Nephron progenitor cell (in vitro differentiated cells): ENCODE data around the gene RSU1.

Source experiments
- DNase-seq: peaks from one replicate; pipeline ENCODE4 v3.0.0; 2021
- H3K27ac Mint-ChIP-seq: 2 replicates; pipeline ENCODE4 v1.8.0; 2021; ENCODE audit warnings: mild to moderate bottlenecking, moderate library complexity, mixed read lengths
- H3K27me3 Mint-ChIP-seq: 2 replicates; pipeline ENCODE4 v1.8.0; 2021; ENCODE audit warnings: mild to moderate bottlenecking, low read depth, mixed read lengths; ENCODE audit not compliant: poor library complexity
- H3K36me3 Mint-ChIP-seq: 2 replicates; pipeline ENCODE4 v1.8.0; 2021; ENCODE audit warnings: low read depth, mixed read lengths
- H3K4me1 Mint-ChIP-seq: 2 replicates; pipeline ENCODE4 v1.8.0; 2021; ENCODE audit warnings: mixed read lengths
- H3K4me3 Mint-ChIP-seq: 2 replicates; pipeline ENCODE4 v1.8.0; 2021; ENCODE audit warnings: mild to moderate bottlenecking, moderate library complexity, mixed read lengths
- H3K9me3 Mint-ChIP-seq: 2 replicates; pipeline ENCODE4 v1.8.0; 2021; ENCODE audit warnings: mild to moderate bottlenecking, moderate library complexity, mixed read lengths
- CTCF ChIP-seq: fragments of 200-600 bp; sonication (generic); IDR thresholded peaks from 2 replicates; pipeline ENCODE4 v1.5.0; 2021; ENCODE audit warnings: antibody characterized with exemption

Gene RSU1

GRCh38 chr10:16748749-16749148 is 68.5 kb downstream of the RSU1 start:
- Mint-ChIP-seq H3K27ac (no peak overlapping the region), H3K4me1 (no peaks in the 10 kb centered on the region), H3K27me3 (no peaks in the 10 kb centered on the region), H3K4me3 (no peak overlapping the region), H3K36me3 (peaks cover 30% of the 10 kb centered on the region), H3K9me3 (no peaks in the 10 kb centered on the region)
- no peak for DNase-seq
- TF ChIP-seq CTCF = no peak

- Mint-ChIP-seq H3K27me3 (no peaks in the 10 kb centered on the region), H3K9me3 (no peaks in the 10 kb centered on the region), H3K4me1 (no peaks in the 10 kb centered on the region), H3K36me3 (peaks cover 20% of the 10 kb centered on the region), H3K27ac (peak overlapping the region; percentile 8), H3K4me3 (no peak overlapping the region)
- no peak for DNase-seq
- TF ChIP-seq CTCF = no peak
Observed at GRCh38 chr10:16746856-16747255, 70.4 kb downstream of the RSU1 start.

- Mint-ChIP-seq H3K9me3 (no peaks in the 10 kb centered on the region), H3K4me1 (no peaks in the 10 kb centered on the region), H3K27me3 (no peaks in the 10 kb centered on the region), H3K36me3 (peaks cover 18% of the 10 kb centered on the region), H3K4me3 (no peak overlapping the region), H3K27ac (no peak overlapping the region)
- TF ChIP-seq CTCF = no peak
- DNase-seq = no peak
Observed at GRCh38 chr10:16745061-16745460, 72.2 kb downstream of the RSU1 start.

- no peak for DNase-seq
- peaks cover 40% of the 10 kb centered on the region for H3K36me3 Mint-ChIP-seq
- no peak for TF ChIP-seq CTCF
- no peak overlapping the region for H3K27ac Mint-ChIP-seq
- H3K4me1 Mint-ChIP-seq = no peaks in the 10 kb centered on the region
- H3K4me3 Mint-ChIP-seq = no peak overlapping the region
- peaks cover 24% of the 10 kb centered on the region for H3K9me3 Mint-ChIP-seq
- H3K27me3 Mint-ChIP-seq = no peaks in the 10 kb centered on the region
Observed at GRCh38 chr10:16742165-16742960, 74.9 kb downstream of the RSU1 start.

- peaks cover 48% of the 10 kb centered on the region for H3K36me3 Mint-ChIP-seq
- DNase-seq = no peak
- no peak overlapping the region for H3K4me3 Mint-ChIP-seq
- TF ChIP-seq CTCF = no peak
- no peak overlapping the region for H3K27ac Mint-ChIP-seq
- no peaks in the 10 kb centered on the region for H3K27me3 Mint-ChIP-seq
- H3K4me1 Mint-ChIP-seq = no peaks in the 10 kb centered on the region
- H3K9me3 Mint-ChIP-seq = peaks cover 32% of the 10 kb centered on the region
Observed at GRCh38 chr10:16741540-16741939, 75.7 kb downstream of the RSU1 start.

GRCh38 chr10:16737420-16737819 is 79.8 kb downstream of the RSU1 start:
- no peak overlapping the region for H3K4me3 Mint-ChIP-seq
- no peaks in the 10 kb centered on the region for H3K27me3 Mint-ChIP-seq
- H3K4me1 Mint-ChIP-seq = no peaks in the 10 kb centered on the region

More at GRCh38 chr10:16737420-16737819, 79.8 kb downstream of the RSU1 start:
- H3K27ac Mint-ChIP-seq = no peak overlapping the region
- DNase-seq = no peak
- peaks cover 75% of the 10 kb centered on the region for H3K36me3 Mint-ChIP-seq
- H3K9me3 Mint-ChIP-seq = peaks cover 45% of the 10 kb centered on the region
- no peak for TF ChIP-seq CTCF
